Gastroesophageal sphincter (tissue), 4 donors: Measurements from ENCODE around the gene ZMIZ1. TPM values are rescaled to one million over a fixed set of nuclear protein-coding genes. Genes with fewer than 3 reads are reported as not detected.

ENCODE experiments used
- ATAC-seq: fragments of 150-250 bp; one replicate; pipeline ENCODE4 v1.9.1; 2016; ENCODE audit warnings: mild to moderate bottlenecking, moderate library complexity
- H3K27ac ChIP-seq, 4 donors: fragments of 200-600 bp; sonication (generic) in 3 of 4; 1 replicate in 3 of 4; 2 replicates in 1 of 4; pipeline ENCODE4 v1.5.1; 2016 to 2019
- H3K27me3 ChIP-seq: fragments of 200-600 bp; sonication (generic); one replicate; pipeline ENCODE4 v1.5.1; 2019
- H3K36me3 ChIP-seq, 2 donors: fragments of 200-600 bp; sonication (generic); one replicate each; pipeline ENCODE4 v1.5.1; 2019; ENCODE audit warnings: control low read depth in 1 of 2
- H3K4me1 ChIP-seq, 3 donors: fragments of 200-600 bp; sonication (generic); 1 replicate in 2 of 3; 2 replicates in 1 of 3; pipeline ENCODE4 v1.5.1; 2016 to 2019; ENCODE audit warnings: control low read depth in 2 of 3
- H3K4me3 ChIP-seq, 2 donors: fragments of 200-600 bp; sonication (generic); one replicate each; pipeline ENCODE4 v1.5.1; 2019; ENCODE audit warnings: mild to moderate bottlenecking in 1 of 2, moderate library complexity in 1 of 2
- H3K9me3 ChIP-seq, 3 donors: fragments of 200-600 bp; sonication (generic); one replicate each; pipeline ENCODE4 v1.5.1; 2017 to 2019; ENCODE audit warnings: control low read depth in 2 of 3
- CTCF ChIP-seq, 4 experiments: fragments of 200-600 bp in 2 of 4; fragments of 450-650 bp in 2 of 4; sonication (generic) in 1 of 4; IDR thresholded peaks; one replicate each; pipeline ENCODE4 v1.5.1; 2017 to 2019; ENCODE audit warnings: antibody characterized with exemption in 4 of 4, mild to moderate bottlenecking in 2 of 4, moderate library complexity in 2 of 4
- EP300 ChIP-seq: sonication (generic); formaldehyde crosslinking; IDR thresholded peaks from one replicate; pipeline ENCODE4 v1.6.1; 2017; ENCODE audit warnings: antibody characterized with exemption, mild to moderate bottlenecking
- POLR2A ChIP-seq, 2 donors: fragments of 450-650 bp; IDR thresholded peaks; one replicate each; pipeline ENCODE4 v1.6.1; 2017; ENCODE audit warnings: antibody characterized with exemption in 2 of 2, mild to moderate bottlenecking in 2 of 2, moderate library complexity in 1 of 2
- POLR2AphosphoS5 ChIP-seq: sonication (generic); formaldehyde crosslinking; IDR thresholded peaks from one replicate; pipeline ENCODE4 v1.6.1; 2017; ENCODE audit warnings: antibody characterized with exemption
- WGBS, 2 donors: methylation state at CpG; one replicate each; pipeline ENCODE4 v1.1.5; 2018; ENCODE audit warnings: low coverage in 1 of 2; 5-methylcytosine and 5-hydroxymethylcytosine counted together
- total RNA-seq, 4 donors: library from RNA; depleted of rRNA; stranded (reverse); fragments of >200 nt; gene quantifications; one replicate each; pipeline ENCODE4 v1.1.0, GENCODE V29; 2016

The ZMIZ1 gene
- total RNA-seq, 4 donors from 2014 or later, result 36.3 to 79.2 (median 67.1) TPM

GRCh38 chr10:79301754-79302530, 233.2 kb downstream of the ZMIZ1 start:
- no peak for ATAC-seq
- peaks cover 0 to 27% (median 9%) of the 10 kb centered on the region in 3 donors for H3K4me1 ChIP-seq
- H3K27me3 ChIP-seq, result no peaks in the 10 kb centered on the region
- WGBS, 2 donors, result no CpG with 5 or more reads among the region's 19 CpGs
- peaks cover 0 to 100% of the 10 kb centered on the region in 2 donors for H3K36me3 ChIP-seq
- H3K4me3 ChIP-seq, result no peak overlapping the region
- TF ChIP-seq EP300 (no peak), CTCF (IDR thresholded peaks at IDR 0.05) (no peak), POLR2A (IDR thresholded peaks at IDR 0.05) (no peak), POLR2AphosphoS5 (no peak)
- no peak overlapping the region for H3K27ac ChIP-seq
- no peaks in the 10 kb centered on the region for H3K9me3 ChIP-seq

- TF ChIP-seq CTCF (IDR thresholded peaks at IDR 0.05), result no peak
- TF ChIP-seq POLR2AphosphoS5, result no peak
- TF ChIP-seq EP300, result no peak
- no peak for TF ChIP-seq POLR2A (IDR thresholded peaks at IDR 0.05)
- no peak overlapping the region for H3K27ac ChIP-seq
- WGBS, 2 donors, result 70 to 79% methylated on average over 2 to 9 of the region's 25 CpGs
- no peaks in the 10 kb centered on the region for H3K27me3 ChIP-seq
- no peak for ATAC-seq
- peaks cover 0 to 13% (median 5%) of the 10 kb centered on the region in 3 donors for H3K4me1 ChIP-seq
- H3K4me3 ChIP-seq, result no peak overlapping the region
- H3K36me3 ChIP-seq, result peaks cover 0 to 100% of the 10 kb centered on the region in 2 donors
- H3K9me3 ChIP-seq, result no peaks in the 10 kb centered on the region
These were observed 235.1 kb downstream of the ZMIZ1 start for GRCh38 chr10:79303631-79304478.

GRCh38 chr10:79304479-79305087, 235.8 kb downstream of the ZMIZ1 start:
- 77% methylated on average over 2 of the region's 6 CpGs; no CpG with 5 or more reads in 1 of the 2 donors for WGBS, 2 donors
- H3K27ac ChIP-seq, result no peak overlapping the region
- no peaks in the 10 kb centered on the region for H3K9me3 ChIP-seq
- TF ChIP-seq POLR2AphosphoS5 (no peak), CTCF (IDR thresholded peaks at IDR 0.05) (no peak), EP300 (no peak), POLR2A (IDR thresholded peaks at IDR 0.05) (no peak)
- H3K36me3 ChIP-seq, result peaks cover 0 to 100% of the 10 kb centered on the region in 2 donors
- no peaks in the 10 kb centered on the region for H3K27me3 ChIP-seq
- H3K4me1 ChIP-seq, result peaks cover 0 to 5% (median 0%) of the 10 kb centered on the region in 3 donors
- no peak for ATAC-seq
- no peak overlapping the region for H3K4me3 ChIP-seq

- H3K4me1 ChIP-seq, result peaks cover 0 to 3% (median 0%) of the 10 kb centered on the region in 3 donors
- no peak for ATAC-seq
- H3K36me3 ChIP-seq, result peaks cover 0 to 100% of the 10 kb centered on the region in 2 donors
- H3K9me3 ChIP-seq, result no peaks in the 10 kb centered on the region
- 100% methylated on average over 1 of the region's 8 CpGs; no CpG with 5 or more reads in 1 of the 2 donors for WGBS, 2 donors
- H3K27me3 ChIP-seq, result no peaks in the 10 kb centered on the region
- H3K4me3 ChIP-seq, result no peak overlapping the region
- no peak for TF ChIP-seq POLR2AphosphoS5
- TF ChIP-seq EP300, result no peak
- TF ChIP-seq POLR2A (IDR thresholded peaks at IDR 0.05), result no peak
- no peak for TF ChIP-seq CTCF (IDR thresholded peaks at IDR 0.05)
- no peak overlapping the region for H3K27ac ChIP-seq
These were observed 236.7 kb downstream of the ZMIZ1 start for GRCh38 chr10:79305515-79305914.
